Upper lobe of left lung (tissue), 6 donors: ENCODE results near the gene TMA7B. TPM values are rescaled to one million over a fixed set of nuclear protein-coding genes. Genes with fewer than 3 reads are reported as not detected.

Experiments
- ATAC-seq, 2 donors: fragments of 200-7000 bp; cut with Tn5 transposase; one replicate each; pipeline ENCODE4 v1.9.1; 2022; ENCODE audit warnings: mild to moderate bottlenecking in 2 of 2, moderate library complexity in 2 of 2; ENCODE audit not compliant: low FRiP score in 2 of 2
- DNase-seq, 2 donors: peaks; one replicate each; pipeline ENCODE4 v3.0.0-alpha.2; 2019 to 2020
- H3K27ac ChIP-seq, 4 donors: fragments of 200-600 bp; sonication (generic); one replicate each; pipeline ENCODE4 v1.5.1; 2016 to 2019
- H3K27me3 ChIP-seq, 4 donors: fragments of 200-600 bp; sonication (generic); one replicate each; pipeline ENCODE4 v1.5.1; 2017 to 2019
- H3K36me3 ChIP-seq, 4 donors: fragments of 200-600 bp; sonication (generic); one replicate each; pipeline ENCODE4 v1.5.1; 2016 to 2019
- H3K4me1 ChIP-seq, 4 donors: fragments of 200-600 bp; sonication (generic); one replicate each; pipeline ENCODE4 v1.5.1; 2018 to 2019
- H3K4me3 ChIP-seq, 4 donors: fragments of 200-600 bp; sonication (generic); one replicate each; pipeline ENCODE4 v1.5.1; 2017 to 2019; ENCODE audit warnings: mild to moderate bottlenecking in 2 of 4, moderate library complexity in 1 of 4
- H3K9me3 ChIP-seq, 4 donors: fragments of 200-600 bp; sonication (generic); one replicate each; pipeline ENCODE4 v1.5.1; 2018 to 2019
- CTCF ChIP-seq, 6 experiments: fragments of 450-650 bp in 4 of 6; fragments of 200-600 bp in 2 of 6; sonication (generic) in 2 of 6; IDR thresholded peaks; one replicate each; pipeline ENCODE4 v1.5.1; 2016 to 2019; ENCODE audit warnings: antibody characterized with exemption in 6 of 6
- EP300 ChIP-seq, 4 donors: sonication (generic); formaldehyde crosslinking; IDR thresholded peaks; one replicate each; pipeline ENCODE4 v1.5.1; 2017; ENCODE audit warnings: antibody characterized with exemption in 4 of 4, control low read depth in 2 of 4
- POLR2A ChIP-seq, 4 donors: fragments of 450-650 bp; IDR thresholded peaks; one replicate each; pipeline ENCODE4 v1.5.1; 2016 to 2017; ENCODE audit warnings: antibody characterized with exemption in 4 of 4, mild to moderate bottlenecking in 2 of 4
- POLR2AphosphoS5 ChIP-seq, 2 donors: sonication (generic); formaldehyde crosslinking; IDR thresholded peaks; one replicate each; pipeline ENCODE4 v1.5.1; 2017; ENCODE audit warnings: antibody characterized with exemption in 2 of 2
- WGBS, 2 donors: methylation state at CpG; one replicate each; pipeline ENCODE4 v1.1.5; 2017 to 2018; 5-methylcytosine and 5-hydroxymethylcytosine counted together
- total RNA-seq, 6 donors: library from RNA; depleted of rRNA in 4 of 6; stranded (reverse); fragments of >200 nt in 4 of 6; gene quantifications; one replicate each; pipeline versions ENCODE4 v1.1.0 to v1.2.1, GENCODE V29; 2016 to 2021
- donor health status: DM: no; HTN: no; CAD: no; lungs with moderate emphysema.
- donor health status: DM: no; HTN: yes; CAD: no; lungs with severe emphysema.

TMA7B gene
- total RNA-seq, 6 donors from 2014 or later = 0.24 to 2.3 (median 0.76) TPM; not detected in 1

- Histone ChIP-seq H3K27me3 (no peaks in the 10 kb centered on the region), H3K27ac (no peak overlapping the region), H3K36me3 (no peaks in the 10 kb centered on the region), H3K9me3 (no peaks in the 10 kb centered on the region), H3K4me3 (no peak overlapping the region), H3K4me1 (peaks cover 8 to 18% (median 14%) of the 10 kb centered on the region in 4 donors)
- TF ChIP-seq EP300 (IDR thresholded peaks at IDR 0.05) = no peak
- TF ChIP-seq POLR2AphosphoS5 (IDR thresholded peaks at IDR 0.05) = no peak
- no peak for TF ChIP-seq POLR2A (IDR thresholded peaks at IDR 0.05)
- no peak for TF ChIP-seq CTCF (IDR thresholded peaks at IDR 0.05)
- 94 to 97% methylated on average over 2 of the region's 2 CpGs for WGBS, 2 donors
- ATAC-seq = no peak
- DNase-seq = no peak
Observed at GRCh38 chr22:39966470-39966869, 6.3 kb downstream of the TMA7B start.

GRCh38 chr22:39967103-39967829 is 7.1 kb downstream of the TMA7B start:
- H3K4me1 ChIP-seq = peaks cover 5 to 18% (median 14%) of the 10 kb centered on the region in 4 donors
- no peak overlapping the region for H3K4me3 ChIP-seq
- DNase-seq (no peak), ATAC-seq (no peak)
- no peaks in the 10 kb centered on the region for H3K27me3 ChIP-seq
- H3K9me3 ChIP-seq = no peaks in the 10 kb centered on the region
- H3K36me3 ChIP-seq = no peaks in the 10 kb centered on the region
- TF ChIP-seq CTCF (IDR thresholded peaks at IDR 0.05) (no peak), POLR2A (IDR thresholded peaks at IDR 0.05) (no peak), EP300 (IDR thresholded peaks at IDR 0.05) (no peak), POLR2AphosphoS5 (IDR thresholded peaks at IDR 0.05) (no peak)
- 67 to 75% methylated on average over 9 of the region's 9 CpGs for WGBS, 2 donors
- no peak overlapping the region for H3K27ac ChIP-seq

- no peak for ATAC-seq
- WGBS, 2 donors = 23 to 64% methylated on average over 9 to 20 of the region's 20 CpGs
- H3K27ac ChIP-seq = peak overlapping the region; percentile 4 to 57 (median 30)
Observed at GRCh38 chr22:39967996-39968972, 8.1 kb downstream of the TMA7B start.

GRCh38 chr22:39970742-39971141 is 10.5 kb downstream of the TMA7B start:
- no peaks in the 10 kb centered on the region for H3K27me3 ChIP-seq
- no peak overlapping the region for H3K4me3 ChIP-seq
- peak in 1 of 2 donors; percentile 37 for ATAC-seq
- TF ChIP-seq POLR2AphosphoS5 (IDR thresholded peaks at IDR 0.05) (no peak), POLR2A (IDR thresholded peaks at IDR 0.05) (no peak), CTCF (IDR thresholded peaks at IDR 0.05) (no peak), EP300 (IDR thresholded peaks at IDR 0.05) (no peak)
- H3K4me1 ChIP-seq = peaks cover 3 to 18% (median 14%) of the 10 kb centered on the region in 4 donors
- no peak overlapping the region for H3K27ac ChIP-seq
- DNase-seq = peak in 1 of 2 donors; percentile 53
- WGBS, 2 donors = 91 to 93% methylated on average over 6 to 10 of the region's 10 CpGs
- no peaks in the 10 kb centered on the region for H3K9me3 ChIP-seq
- no peaks in the 10 kb centered on the region for H3K36me3 ChIP-seq

More at GRCh38 chr22:39967996-39968972, 8.1 kb downstream of the TMA7B start:
- H3K36me3 ChIP-seq = no peaks in the 10 kb centered on the region
- peaks cover 3 to 18% (median 14%) of the 10 kb centered on the region in 4 donors for H3K4me1 ChIP-seq
- no peak overlapping the region for H3K4me3 ChIP-seq
- no peak for DNase-seq
- no peaks in the 10 kb centered on the region for H3K9me3 ChIP-seq
- H3K27me3 ChIP-seq = no peaks in the 10 kb centered on the region
- TF ChIP-seq POLR2AphosphoS5 (IDR thresholded peaks at IDR 0.05) (peak in 1 of 2 donors; percentile 49), POLR2A (IDR thresholded peaks at IDR 0.05) (no peak), CTCF (IDR thresholded peaks at IDR 0.05) (no peak), EP300 (IDR thresholded peaks at IDR 0.05) (peak in 2 of 4 donors; percentile 15 to 84)
